B cell (primary cell): ENCODE measurements around the gene LPIN2. TPM values are rescaled to one million over a fixed set of nuclear protein-coding genes. Genes with fewer than 3 reads are reported as not detected.
A peak's percentile ranks its signal among the peaks of the same experiment; 100 is the strongest.

Experiments used
- ATAC-seq: fragments of 200-7000 bp; cut with Tn5 transposase; one replicate; pipeline ENCODE4 v1.10.0; 2021; ENCODE audit warnings: low read depth, mild to moderate bottlenecking, moderate number of reproducible peaks, moderate library complexity
- CTCF ChIA-PET: fragments of 350-600 bp; sonication (Branson Sonifier 250); formaldehyde crosslinking; loops from one replicate; lab custom pipeline; 2021; ENCODE audit warnings: antibody characterized with exemption, inconsistent platforms; lab: Charles Lee
- POLR2A ChIA-PET: fragments of 350-600 bp; sonication (Branson Sonifier 250); formaldehyde crosslinking; loops from one replicate; lab custom pipeline; 2021; ENCODE audit warnings: antibody characterized with exemption; lab: Charles Lee
- DNase-seq: peaks from one replicate; pipeline ENCODE4 v3.0.0; 2013
- H2AFZ ChIP-seq: 2 replicates; pipeline ENCODE4 v1.6.1; 2012; ENCODE audit warnings: mild to moderate bottlenecking, low read depth, low read length; ENCODE audit not compliant: insufficient read depth, poor library complexity, severe bottlenecking
- H3K27ac ChIP-seq, 2 donors: 1 replicate in 1 of 2; 2 replicates in 1 of 2; pipeline ENCODE4 v1.5.1; 2012 to 2013; ENCODE audit warnings: low read length in 2 of 2, mild to moderate bottlenecking in 2 of 2, moderate library complexity in 1 of 2
- H3K27me3 ChIP-seq, 4 experiments: fragments of 200-600 bp in 1 of 4; sonication (generic) in 1 of 4; replicated peaks in 1 of 4; 1 replicate in 2 of 4; 2 replicates in 2 of 4; pipeline versions ENCODE4 v1.6.1 to v1.7.0; 2013 to 2016; ENCODE audit warnings: low read length in 3 of 4, mild to moderate bottlenecking in 2 of 4, mixed read lengths in 1 of 4, moderate library complexity in 1 of 4; ENCODE audit not compliant: insufficient read depth in 4 of 4, control insufficient read depth in 3 of 4; ENCODE audit errors: control extremely low read depth in 1 of 4
- H3K36me3 ChIP-seq, 2 experiments: replicated peaks in 1 of 2; 1 replicate in 1 of 2; 2 replicates in 1 of 2; pipeline versions ENCODE4 v1.6.1 to v1.7.1; 2013; ENCODE audit warnings: low read length in 1 of 2; ENCODE audit not compliant: insufficient read depth in 2 of 2, control insufficient read depth in 1 of 2; ENCODE audit errors: control extremely low read depth in 1 of 2, extremely low read depth in 1 of 2
- H3K4me1 ChIP-seq, 2 donors: fragments of 200-600 bp in 1 of 2; sonication (generic) in 1 of 2; 1 replicate in 1 of 2; 2 replicates in 1 of 2; pipeline versions ENCODE4 v1.5.1 to v1.6.1; 2013 to 2017; ENCODE audit warnings: low read length in 2 of 2; ENCODE audit not compliant: control insufficient read depth in 2 of 2, insufficient read depth in 2 of 2
- H3K4me2 ChIP-seq: replicated peaks from 2 replicates; pipeline ENCODE3; 2012; ENCODE audit warnings: mild to moderate bottlenecking, low read depth, low read length; ENCODE audit not compliant: poor library complexity, severe bottlenecking
- H3K4me3 ChIP-seq, 5 experiments: fragments of 200-600 bp in 1 of 5; sonication (generic) in 1 of 5; 1 replicate in 3 of 5; 2 replicates in 2 of 5; pipeline versions ENCODE4 v1.5.1 to v1.7.0; 2011 to 2016; ENCODE audit warnings: low read length in 4 of 5, mild to moderate bottlenecking in 4 of 5, low read depth in 2 of 5, control low read depth in 1 of 5, moderate library complexity in 1 of 5; ENCODE audit not compliant: insufficient read depth in 1 of 5; ENCODE audit errors: control extremely low read depth in 1 of 5, extremely low read depth in 1 of 5
- H3K79me2 ChIP-seq: fragments of 200-600 bp; sonication (generic); one replicate; pipeline ENCODE4 v1.6.0; 2016; ENCODE audit warnings: low read length; ENCODE audit not compliant: control insufficient read depth, insufficient read depth
- H3K9ac ChIP-seq: fragments of 200-600 bp; sonication (generic); 2 replicates; pipeline ENCODE4 v1.6.1; 2017; ENCODE audit warnings: mild to moderate bottlenecking, low read length, moderate library complexity
- H3K9me3 ChIP-seq, 3 donors: one replicate each; pipeline versions ENCODE4 v1.6.1 to v1.7.1; 2013; ENCODE audit warnings: low read length in 2 of 3; ENCODE audit not compliant: control insufficient read depth in 2 of 3, insufficient read depth in 1 of 3; ENCODE audit errors: control extremely low read depth in 1 of 3
- H4K20me1 ChIP-seq: 2 replicates; pipeline ENCODE4 v1.6.0; 2012; ENCODE audit warnings: mild to moderate bottlenecking, low read length; ENCODE audit not compliant: insufficient read depth, control insufficient read depth, poor library complexity, severe bottlenecking
- H3K27ac Mint-ChIP-seq: one replicate; pipeline ENCODE4 v1.8.0; 2021; ENCODE audit warnings: mixed read lengths
- H3K27me3 Mint-ChIP-seq: one replicate; pipeline ENCODE4 v1.8.0; 2021; ENCODE audit warnings: mixed read lengths
- H3K4me1 Mint-ChIP-seq: one replicate; pipeline ENCODE4 v1.8.0; 2021; ENCODE audit warnings: mixed read lengths
- H3K4me3 Mint-ChIP-seq: one replicate; pipeline ENCODE4 v1.8.0; 2021; ENCODE audit warnings: mixed read lengths
- H3K9me3 Mint-ChIP-seq: one replicate; pipeline ENCODE4 v1.8.0; 2022; ENCODE audit warnings: mixed read lengths; ENCODE audit not compliant: insufficient read depth
- CTCF ChIP-seq: fragments of 200-600 bp; IDR thresholded peaks from one replicate; pipeline ENCODE4 v1.8.0; 2022; ENCODE audit warnings: antibody characterized with exemption, mild to moderate bottlenecking
- EZH2 ChIP-seq: IDR thresholded peaks from 2 replicates; pipeline ENCODE4 v1.6.1; 2012; ENCODE audit warnings: borderline replicate concordance, low read depth, mild to moderate bottlenecking, moderate library complexity, low read length; ENCODE audit not compliant: insufficient read depth, poor library complexity, severe bottlenecking
- WGBS: methylation state at CpG from one replicate; pipeline ENCODE4 v1.1.5; 2013; ENCODE audit warnings: missing lambda C conversion rate; ENCODE audit not compliant: insufficient coverage; 5-methylcytosine and 5-hydroxymethylcytosine counted together
- intact Hi-C: fragments of 100-400 bp; cut with micrococcal nuclease; formaldehyde crosslinking; loops from one replicate; pipeline ENCODE4 v1.10.0; 2022
- polyA plus RNA-seq: library from polyadenylated mRNA; depleted of rRNA; stranded (reverse); fragments of >200 nt; gene quantifications from 2 replicates; pipeline ENCODE4 v1.2.3, GENCODE V29; 2012
- total RNA-seq, 2 donors: library from RNA; stranded (reverse); fragments of 120-200 nt in 1 of 2; gene quantifications; 1 replicate in 1 of 2; 2 replicates in 1 of 2; pipeline versions ENCODE4 v1.2.3 to v1.2.4, GENCODE V29; 2013 to 2022

Gene LPIN2
- total and polyA plus RNA-seq, 2 donors (not counting 1 experiment from before 2014, with no cell fraction given) = 8.0 to 31.0 TPM

- WGBS = 88% methylated on average over 3 of the region's 6 CpGs
- ChIA-PET CTCF (interaction anchor here (0.6 to 5.5 kb wide), 33 partner anchors 8 to 673 kb away, joined by 3 to 155 read pairs (median 6); partner anchors contain the start of gene MYL12A), POLR2A (interaction anchor here (1.1 to 3.1 kb wide), 2 partner anchors 8 to 253 kb away, joined by 3 to 16 read pairs; partner anchors contain the start of gene MYL12A)
- H3K27me3 ChIP-seq = no peaks in the 10 kb centered on the region
- no peak for DNase-seq
- H3K4me1 Mint-ChIP-seq = peaks cover 33% of the 10 kb centered on the region
- no peak overlapping the region for H2AFZ ChIP-seq
- no peak for ATAC-seq
- no peak overlapping the region for H3K4me3 Mint-ChIP-seq
- no peak overlapping the region for H3K4me2 ChIP-seq
- H3K27me3 Mint-ChIP-seq = no peaks in the 10 kb centered on the region
- peaks cover 78% of the 10 kb centered on the region for H3K79me2 ChIP-seq
- no peak overlapping the region for H3K9ac ChIP-seq
- H3K9me3 Mint-ChIP-seq = no peaks in the 10 kb centered on the region
- no peaks in the 10 kb centered on the region for H3K36me3 ChIP-seq
- intact Hi-C loops = loop anchor here (5.0 kb wide), 2 partner anchors 159 to 674 kb away; no protein-coding TSS in a partner anchor
- H3K4me3 ChIP-seq = no peak overlapping the region
- H3K27ac Mint-ChIP-seq = no peak overlapping the region
- H3K9me3 ChIP-seq = peaks cover 0 to 4% (median 0%) of the 10 kb centered on the region in 3 donors
- H3K4me1 ChIP-seq = peaks cover 9 to 13% of the 10 kb centered on the region in 2 donors
- H4K20me1 ChIP-seq = no peaks in the 10 kb centered on the region
- no peak overlapping the region for H3K27ac ChIP-seq
- TF ChIP-seq EZH2 (no peak), CTCF (peak; percentile 23)
These were observed 19.7 kb downstream of the LPIN2 start for GRCh38 chr18:2992995-2993877.
